Liver (tissue), 9 donors: Measurements from ENCODE around the gene LCORL. TPM values are rescaled to one million over a fixed set of nuclear protein-coding genes. Genes with fewer than 3 reads are reported as not detected.

ENCODE experiments used
- DNase-seq: peaks from one replicate; pipeline ENCODE4 v3.0.0-alpha.2; 2017; ENCODE audit warnings: low spot score
- H3K27ac ChIP-seq, 2 donors: one replicate each; pipeline ENCODE4 v1.7.0; 2013; ENCODE audit warnings: inconsistent platforms in 2 of 2, low read length in 2 of 2, control low read depth in 1 of 2, low read depth in 1 of 2, mild to moderate bottlenecking in 1 of 2
- H3K27me3 ChIP-seq, 4 donors: one replicate each; pipeline versions ENCODE4 v1.6.1 to v1.7.0; 2013; ENCODE audit warnings: low read length in 3 of 4, inconsistent platforms in 1 of 4, mild to moderate bottlenecking in 1 of 4, moderate library complexity in 1 of 4; ENCODE audit not compliant: control insufficient read depth in 4 of 4, insufficient read depth in 4 of 4
- H3K36me3 ChIP-seq, 4 donors: one replicate each; pipeline versions ENCODE4 v1.6.1 to v1.7.0; 2013; ENCODE audit warnings: low read length in 3 of 4, mild to moderate bottlenecking in 3 of 4, low read depth in 1 of 4, moderate library complexity in 1 of 4; ENCODE audit not compliant: control insufficient read depth in 4 of 4, insufficient read depth in 3 of 4
- H3K4me1 ChIP-seq, 4 donors: one replicate each; pipeline versions ENCODE4 v1.6.1 to v1.7.0; 2013; ENCODE audit warnings: low read length in 3 of 4, mild to moderate bottlenecking in 3 of 4, moderate library complexity in 1 of 4; ENCODE audit not compliant: control insufficient read depth in 4 of 4, insufficient read depth in 4 of 4
- H3K4me3 ChIP-seq, 3 donors: one replicate each; pipeline versions ENCODE4 v1.6.1 to v1.7.0; 2013; ENCODE audit warnings: low read length in 3 of 3, control low read depth in 1 of 3, low read depth in 1 of 3, mild to moderate bottlenecking in 1 of 3
- H3K9ac ChIP-seq, 2 donors: one replicate each; pipeline ENCODE4 v1.7.0; 2013; ENCODE audit warnings: low read length in 2 of 2, mild to moderate bottlenecking in 2 of 2, moderate library complexity in 2 of 2, control low read depth in 1 of 2, low read depth in 1 of 2
- H3K9me3 ChIP-seq, 4 donors: one replicate each; pipeline versions ENCODE4 v1.6.1 to v1.7.0; 2013; ENCODE audit warnings: low read length in 3 of 4; ENCODE audit not compliant: control insufficient read depth in 4 of 4
- EGR1 ChIP-seq, 2 donors: IDR thresholded peaks; 2 replicates each; pipeline ENCODE4 v1.6.1; 2016 to 2018; ENCODE audit warnings: antibody characterized with exemption in 2 of 2, low read depth in 2 of 2
- FOXA1 ChIP-seq: IDR thresholded peaks from 2 replicates; pipeline ENCODE4 v1.6.1; 2016; ENCODE audit warnings: antibody characterized with exemption
- FOXA2 ChIP-seq: IDR thresholded peaks from 2 replicates; pipeline ENCODE4 v1.6.1; 2016; ENCODE audit warnings: antibody characterized with exemption
- GABPA ChIP-seq, 2 donors: IDR thresholded peaks in 1 of 2; conservative IDR thresholded peaks in 1 of 2; 2 replicates each; pipeline ENCODE4 v1.6.1; 2016; ENCODE audit warnings: antibody characterized with exemption in 2 of 2, mild to moderate bottlenecking in 1 of 2, moderate library complexity in 1 of 2
- HNF4A ChIP-seq, 2 donors: conservative IDR thresholded peaks; 2 replicates each; pipeline ENCODE4 v1.6.1; 2016; ENCODE audit warnings: antibody characterized with exemption in 2 of 2, mild to moderate bottlenecking in 2 of 2
- HNF4G ChIP-seq: IDR thresholded peaks from 2 replicates; pipeline ENCODE4 v1.6.1; 2016; ENCODE audit warnings: antibody characterized with exemption
- JUND ChIP-seq, 2 donors: IDR thresholded peaks; 2 replicates each; pipeline ENCODE4 v1.6.1; 2016; ENCODE audit warnings: antibody characterized with exemption in 2 of 2
- NR2F2 ChIP-seq: IDR thresholded peaks from 2 replicates; pipeline ENCODE4 v1.6.1; 2016; ENCODE audit warnings: antibody characterized with exemption
- RAD21 ChIP-seq, 2 donors: IDR thresholded peaks; 2 replicates each; pipeline ENCODE4 v1.6.1; 2016; ENCODE audit warnings: antibody characterized with exemption in 2 of 2, mild to moderate bottlenecking in 2 of 2
- RXRA ChIP-seq, 2 donors: IDR thresholded peaks; 2 replicates each; pipeline ENCODE4 v1.6.1; 2017 to 2018; ENCODE audit warnings: antibody characterized with exemption in 2 of 2, mild to moderate bottlenecking in 1 of 2
- SP1 ChIP-seq: IDR thresholded peaks from 2 replicates; pipeline ENCODE4 v1.6.1; 2018; ENCODE audit warnings: antibody characterized with exemption, mild to moderate bottlenecking
- YY1 ChIP-seq: IDR thresholded peaks from 2 replicates; pipeline ENCODE4 v1.6.1; 2016; ENCODE audit warnings: antibody characterized with exemption, mild to moderate bottlenecking
- WGBS: extraction: QIAGEN DNeasy Blood & Tissue Kit; methylation state at CpG from one replicate; pipeline ENCODE4 v1.1.7; 2013; 5-methylcytosine and 5-hydroxymethylcytosine counted together
- polyA plus RNA-seq, 2 donors: library from polyadenylated mRNA; stranded (reverse) in 1 of 2; unstranded in 1 of 2; fragments of 200-250 nt in 1 of 2; fragments of >200 nt in 1 of 2; fragmentation: Nextera tagmentation in 1 of 2; extraction: Ambion mirVana in 1 of 2; gene quantifications; one replicate each; pipeline versions ENCODE4 v1.2.1 to v1.2.3, GENCODE V29; 2013 to 2015
- total RNA-seq, 2 donors: library from RNA; depleted of rRNA; stranded (reverse); fragments of >200 nt; gene quantifications; one replicate each; pipeline ENCODE4 v1.2.3, GENCODE V29; 2014
- TF ChIP-seq, protein P1 (sequence below): IDR thresholded peaks from 2 replicates; pipeline ENCODE4 v1.6.1; 2016; ENCODE audit warnings: antibody characterized with exemption
- TF ChIP-seq, protein P2 (sequence below): fragments of 150-350 bp; IDR thresholded peaks from 2 replicates; pipeline ENCODE4 v1.5.1; 2017; ENCODE audit warnings: improper control_type of control experiment, low read depth, low read length; ENCODE audit not compliant: missing input control
- TF ChIP-seq, protein P3 (sequence below): IDR thresholded peaks from 2 replicates; pipeline ENCODE4 v1.6.1; 2016; ENCODE audit warnings: antibody characterized with exemption
- donor health status: healthy.
- donor health status: healthy.
- donor health status: healthy.
- donor health status: healthy.
- donor health status: healthy.

The LCORL gene
- total and polyA plus RNA-seq, 4 donors: 2.1 to 12.0 (median 6.5) TPM

DNA sequence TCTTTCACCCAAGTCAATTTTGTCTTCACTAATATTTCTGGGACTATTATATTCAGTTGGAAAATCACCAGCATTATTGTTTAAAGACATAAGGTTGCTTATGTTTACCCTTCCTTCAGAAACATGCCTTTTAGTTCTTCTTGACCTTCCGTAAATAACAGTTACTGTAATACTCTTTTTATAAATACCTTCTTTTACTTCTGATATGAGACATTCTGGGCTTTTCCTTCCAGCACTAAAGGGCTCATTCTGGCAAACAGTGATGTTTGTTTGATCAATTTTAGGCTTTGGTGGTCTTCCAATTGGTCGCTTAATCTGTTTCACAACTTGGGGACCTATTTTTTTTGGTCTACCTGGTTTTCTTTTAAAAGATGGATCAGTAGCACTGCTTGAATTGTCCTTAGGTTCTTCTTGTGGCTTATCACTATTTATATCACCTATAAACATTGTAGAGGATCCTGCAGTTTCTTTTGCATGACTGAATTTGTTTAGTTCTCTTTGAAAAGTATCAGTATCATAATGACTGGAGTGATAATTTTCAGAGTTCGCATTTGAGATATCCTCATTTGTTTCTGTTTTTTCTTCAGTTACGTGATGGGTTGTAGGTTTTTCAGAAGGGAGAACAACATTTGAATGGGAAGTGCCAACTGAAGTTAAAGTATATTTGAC lies 146.0 kb downstream of the LCORL start:
- no peak for DNase-seq
- Histone ChIP-seq H3K36me3 (no peaks in the 10 kb centered on the region), H3K4me1 (no peaks in the 10 kb centered on the region), H3K27me3 (no peaks in the 10 kb centered on the region), H3K4me3 (no peak overlapping the region), H3K27ac (no peak overlapping the region), H3K9me3 (no peaks in the 10 kb centered on the region), H3K9ac (no peak overlapping the region)
- TF ChIP-seq RXRA (IDR thresholded peaks at IDR 0.05) (no peak), GABPA (IDR thresholded peaks at IDR 0.05 in 1 of 2, conservative IDR thresholded peaks at IDR 0.05 in 1 of 2) (no peak), FOXA2 (no peak), HNF4A (conservative IDR thresholded peaks at IDR 0.05) (no peak), YY1 (no peak), JUND (IDR thresholded peaks at IDR 0.05) (no peak), HNF4G (no peak), EGR1 (IDR thresholded peaks at IDR 0.05; ENCODE audit: low read depth in 2 of 2) (no peak), RAD21 (IDR thresholded peaks at IDR 0.05) (no peak), SP1 (no peak)
- TF ChIP-seq, protein P1, sequence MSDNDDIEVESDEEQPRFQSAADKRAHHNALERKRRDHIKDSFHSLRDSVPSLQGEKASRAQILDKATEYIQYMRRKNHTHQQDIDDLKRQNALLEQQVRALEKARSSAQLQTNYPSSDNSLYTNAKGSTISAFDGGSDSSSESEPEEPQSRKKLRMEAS: no peak
- TF ChIP-seq, protein P2, sequence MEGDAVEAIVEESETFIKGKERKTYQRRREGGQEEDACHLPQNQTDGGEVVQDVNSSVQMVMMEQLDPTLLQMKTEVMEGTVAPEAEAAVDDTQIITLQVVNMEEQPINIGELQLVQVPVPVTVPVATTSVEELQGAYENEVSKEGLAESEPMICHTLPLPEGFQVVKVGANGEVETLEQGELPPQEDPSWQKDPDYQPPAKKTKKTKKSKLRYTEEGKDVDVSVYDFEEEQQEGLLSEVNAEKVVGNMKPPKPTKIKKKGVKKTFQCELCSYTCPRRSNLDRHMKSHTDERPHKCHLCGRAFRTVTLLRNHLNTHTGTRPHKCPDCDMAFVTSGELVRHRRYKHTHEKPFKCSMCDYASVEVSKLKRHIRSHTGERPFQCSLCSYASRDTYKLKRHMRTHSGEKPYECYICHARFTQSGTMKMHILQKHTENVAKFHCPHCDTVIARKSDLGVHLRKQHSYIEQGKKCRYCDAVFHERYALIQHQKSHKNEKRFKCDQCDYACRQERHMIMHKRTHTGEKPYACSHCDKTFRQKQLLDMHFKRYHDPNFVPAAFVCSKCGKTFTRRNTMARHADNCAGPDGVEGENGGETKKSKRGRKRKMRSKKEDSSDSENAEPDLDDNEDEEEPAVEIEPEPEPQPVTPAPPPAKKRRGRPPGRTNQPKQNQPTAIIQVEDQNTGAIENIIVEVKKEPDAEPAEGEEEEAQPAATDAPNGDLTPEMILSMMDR: no peak
- TF ChIP-seq, protein P3, sequence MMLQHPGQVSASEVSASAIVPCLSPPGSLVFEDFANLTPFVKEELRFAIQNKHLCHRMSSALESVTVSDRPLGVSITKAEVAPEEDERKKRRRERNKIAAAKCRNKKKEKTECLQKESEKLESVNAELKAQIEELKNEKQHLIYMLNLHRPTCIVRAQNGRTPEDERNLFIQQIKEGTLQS: no peak
- whole genome bisulfite sequencing: 92% methylated on average over 4 of the region's 4 CpGs

DNA sequence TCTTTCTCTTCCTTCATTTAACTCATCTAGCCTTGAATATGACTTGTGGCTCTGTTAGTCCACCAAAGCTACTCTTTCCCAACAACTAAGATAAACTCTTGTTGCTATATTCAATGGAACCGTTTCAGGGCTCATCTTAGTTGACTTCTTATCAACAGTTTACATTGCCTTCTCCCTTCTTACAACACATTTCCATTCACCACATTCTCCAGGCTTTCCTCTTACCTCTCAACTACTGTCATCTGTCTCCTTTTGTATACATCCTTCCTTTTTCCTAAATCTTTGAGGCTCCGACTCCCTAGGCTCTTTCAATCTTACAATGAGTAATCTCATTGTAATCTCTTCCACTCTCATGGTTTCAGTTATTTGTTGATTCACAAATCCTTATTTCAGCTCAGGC lies 152.2 kb downstream of the LCORL start:
- Histone ChIP-seq H3K4me1 (no peaks in the 10 kb centered on the region), H3K27ac (no peak overlapping the region), H3K9me3 (no peaks in the 10 kb centered on the region), H3K9ac (no peak overlapping the region), H3K4me3 (no peak overlapping the region), H3K36me3 (no peaks in the 10 kb centered on the region), H3K27me3 (no peaks in the 10 kb centered on the region)
- no peak for DNase-seq
- WGBS: 86% methylated on average over 2 of the region's 2 CpGs
- TF ChIP-seq RXRA (IDR thresholded peaks at IDR 0.05) (no peak), HNF4A (conservative IDR thresholded peaks at IDR 0.05) (no peak), FOXA2 (no peak), EGR1 (IDR thresholded peaks at IDR 0.05; ENCODE audit: low read depth in 2 of 2) (no peak)

DNA sequence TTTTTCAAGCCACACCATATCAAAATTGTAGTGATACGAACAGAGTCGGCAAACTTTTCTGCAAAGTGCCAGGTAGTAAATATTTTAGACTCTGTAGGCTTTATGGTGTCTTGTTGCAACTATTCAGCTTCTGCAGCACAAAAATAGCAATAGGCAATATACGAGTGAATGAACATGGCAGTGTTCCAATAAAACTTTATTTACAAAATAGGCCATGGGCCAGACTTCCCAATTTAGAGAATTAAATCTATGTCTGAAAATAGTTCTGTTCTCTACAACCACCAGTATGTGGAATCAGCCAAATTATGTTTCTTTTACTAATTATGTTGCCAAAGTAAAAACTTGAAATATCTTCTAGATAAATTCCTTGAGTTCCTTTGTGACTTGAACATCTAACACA lies 154.3 kb downstream of the LCORL start:
- no peaks in the 10 kb centered on the region for H3K36me3 ChIP-seq
- 83% methylated on average over 3 of the region's 3 CpGs for WGBS
- H3K4me1 ChIP-seq: no peaks in the 10 kb centered on the region
- peaks cover 0 to under 1% (median 0%) of the 10 kb centered on the region in 4 donors for H3K9me3 ChIP-seq
- no peak for TF ChIP-seq RXRA (IDR thresholded peaks at IDR 0.05)
- TF ChIP-seq, protein P3: no peak
- no peak for TF ChIP-seq NR2F2
- no peak for TF ChIP-seq EGR1 (IDR thresholded peaks at IDR 0.05; ENCODE audit: low read depth in 2 of 2)
- no peak for TF ChIP-seq HNF4G
- TF ChIP-seq, protein P2: no peak
- TF ChIP-seq GABPA (IDR thresholded peaks at IDR 0.05 in 1 of 2, conservative IDR thresholded peaks at IDR 0.05 in 1 of 2): no peak
- TF ChIP-seq JUND (IDR thresholded peaks at IDR 0.05): no peak
- TF ChIP-seq SP1: no peak
- TF ChIP-seq FOXA1: no peak
- no peak for TF ChIP-seq HNF4A (conservative IDR thresholded peaks at IDR 0.05)
- no peak overlapping the region for H3K27ac ChIP-seq
- no peak overlapping the region for H3K4me3 ChIP-seq
- H3K9ac ChIP-seq: no peak overlapping the region
- no peaks in the 10 kb centered on the region for H3K27me3 ChIP-seq
- no peak for DNase-seq
